Hepatocyte (in vitro differentiated cells): ENCODE results near the gene PTPRK.

Experiments used
- EZH2 ChIP-seq: fragments of 200-600 bp; sonication (generic); IDR thresholded peaks from 2 replicates; pipeline ENCODE4 v1.6.1; 2016; ENCODE audit warnings: antibody characterized with exemption, mild to moderate bottlenecking, borderline replicate concordance
- EZH2phosphoT487 ChIP-seq: fragments of 200-600 bp; sonication (generic); IDR thresholded peaks from one replicate; pipeline ENCODE4 v1.6.1; 2018; ENCODE audit warnings: antibody characterized with exemption, mild to moderate bottlenecking, low read depth, moderate library complexity; ENCODE audit not compliant: unreplicated experiment, severe bottlenecking
- TF ChIP-seq, protein P1 (sequence below): fragments of 200-600 bp; sonication (generic); IDR thresholded peaks from 2 replicates; pipeline ENCODE4 v1.5.1; 2016; ENCODE audit warnings: antibody characterized with exemption, mild to moderate bottlenecking; ENCODE audit not compliant: poor library complexity

DNA sequence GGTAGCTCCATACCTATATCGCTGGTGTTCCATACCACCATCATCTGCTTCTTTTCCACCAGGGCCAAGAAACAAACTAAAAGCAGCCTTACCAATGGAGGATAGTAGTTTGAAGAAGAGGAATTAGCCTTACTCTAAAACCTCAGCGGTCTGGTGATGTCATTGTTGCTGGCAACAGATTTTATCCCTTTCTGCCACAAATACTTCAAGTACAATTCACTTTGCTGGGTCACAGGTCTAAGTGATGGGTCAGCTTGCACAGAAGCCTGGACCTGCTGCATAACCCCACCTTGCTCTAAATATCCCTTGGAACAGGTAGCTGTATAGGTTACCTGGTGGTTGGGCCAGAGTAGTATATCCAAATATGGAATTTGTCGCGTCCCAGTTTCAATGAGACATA is 566.3 kb downstream of the PTPRK start:
- TF ChIP-seq, protein P1, sequence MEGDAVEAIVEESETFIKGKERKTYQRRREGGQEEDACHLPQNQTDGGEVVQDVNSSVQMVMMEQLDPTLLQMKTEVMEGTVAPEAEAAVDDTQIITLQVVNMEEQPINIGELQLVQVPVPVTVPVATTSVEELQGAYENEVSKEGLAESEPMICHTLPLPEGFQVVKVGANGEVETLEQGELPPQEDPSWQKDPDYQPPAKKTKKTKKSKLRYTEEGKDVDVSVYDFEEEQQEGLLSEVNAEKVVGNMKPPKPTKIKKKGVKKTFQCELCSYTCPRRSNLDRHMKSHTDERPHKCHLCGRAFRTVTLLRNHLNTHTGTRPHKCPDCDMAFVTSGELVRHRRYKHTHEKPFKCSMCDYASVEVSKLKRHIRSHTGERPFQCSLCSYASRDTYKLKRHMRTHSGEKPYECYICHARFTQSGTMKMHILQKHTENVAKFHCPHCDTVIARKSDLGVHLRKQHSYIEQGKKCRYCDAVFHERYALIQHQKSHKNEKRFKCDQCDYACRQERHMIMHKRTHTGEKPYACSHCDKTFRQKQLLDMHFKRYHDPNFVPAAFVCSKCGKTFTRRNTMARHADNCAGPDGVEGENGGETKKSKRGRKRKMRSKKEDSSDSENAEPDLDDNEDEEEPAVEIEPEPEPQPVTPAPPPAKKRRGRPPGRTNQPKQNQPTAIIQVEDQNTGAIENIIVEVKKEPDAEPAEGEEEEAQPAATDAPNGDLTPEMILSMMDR, result no peak
- TF ChIP-seq EZH2phosphoT487, result no peak
- TF ChIP-seq EZH2, result no peak
